MM.1S (cell line): ENCODE data around the gene MAPK4.

Experiments
- DNase-seq: peaks from one replicate; pipeline ENCODE4 v3.0.0-alpha.2; 2015
- H2AFZ ChIP-seq: fragments of 300-600 bp; sonication (generic); 2 replicates; pipeline ENCODE4 v1.6.0; 2016; ENCODE audit warnings: antibody characterized with exemption, low read length
- H3F3A ChIP-seq: fragments of 300-600 bp; sonication (generic); 2 replicates; pipeline ENCODE4 v1.6.1; 2016; ENCODE audit warnings: mild to moderate bottlenecking, antibody characterized with exemption, low read length, moderate library complexity, mixed read lengths; ENCODE audit not compliant: insufficient read depth
- H3K27ac ChIP-seq: fragments of 300-600 bp; sonication (generic); 2 replicates; pipeline ENCODE4 v1.5.1; 2016; ENCODE audit warnings: mild to moderate bottlenecking, low read length
- H3K27me3 ChIP-seq: fragments of 300-600 bp; sonication (generic); replicated peaks from 2 replicates; pipeline ENCODE4 v1.6.0; 2016; ENCODE audit warnings: low read length; ENCODE audit not compliant: insufficient read depth
- H3K36me3 ChIP-seq: fragments of 300-600 bp; sonication (generic); replicated peaks from 2 replicates; pipeline ENCODE4 v1.6.1; 2016; ENCODE audit warnings: mild to moderate bottlenecking, low read length, mixed read lengths; ENCODE audit not compliant: insufficient read depth
- H3K4me1 ChIP-seq: fragments of 300-600 bp; sonication (generic); 2 replicates; pipeline ENCODE4 v1.6.1; 2016; ENCODE audit warnings: low read length, mixed read lengths
- H3K4me2 ChIP-seq: fragments of 300-600 bp; sonication (generic); 2 replicates; pipeline ENCODE4 v1.6.0; 2016; ENCODE audit warnings: low read depth, low read length
- H3K4me3 ChIP-seq: fragments of 300-600 bp; sonication (generic); 2 replicates; pipeline ENCODE4 v1.5.1; 2016; ENCODE audit warnings: low read length, mixed read lengths
- H3K79me2 ChIP-seq: fragments of 300-600 bp; sonication (generic); 2 replicates; pipeline ENCODE4 v1.6.1; 2016; ENCODE audit warnings: mixed run types, low read length, mixed read lengths
- H3K9ac ChIP-seq: fragments of 300-600 bp; sonication (generic); 2 replicates; pipeline ENCODE4 v1.6.1; 2016; ENCODE audit warnings: low read length, mixed read lengths
- H3K9me2 ChIP-seq: fragments of 300-600 bp; sonication (generic); replicated peaks from 2 replicates; pipeline ENCODE4 v1.6.1; 2016; ENCODE audit warnings: mild to moderate bottlenecking, low read length, mixed read lengths; ENCODE audit not compliant: insufficient read depth
- H3K9me3 ChIP-seq: fragments of 300-600 bp; sonication (generic); replicated peaks from 2 replicates; pipeline ENCODE4 v1.6.1; 2016; ENCODE audit warnings: mild to moderate bottlenecking, low read length, mixed read lengths; ENCODE audit not compliant: insufficient read depth
- H4K20me1 ChIP-seq: fragments of 300-600 bp; sonication (generic); 2 replicates; pipeline ENCODE4 v1.6.1; 2016; ENCODE audit warnings: mild to moderate bottlenecking, low read length, moderate library complexity, mixed read lengths; ENCODE audit not compliant: insufficient read depth
- CTCF ChIP-seq: fragments of 300-600 bp; sonication (generic); IDR thresholded peaks from 2 replicates; pipeline ENCODE4 v1.5.1; 2016; ENCODE audit warnings: antibody characterized with exemption, low read length, mixed read lengths
- EZH2 ChIP-seq: fragments of 300-600 bp; sonication (generic); optimal IDR thresholded peaks from 2 replicates; pipeline ENCODE3; 2017; ENCODE audit warnings: low read depth, mild to moderate bottlenecking, antibody characterized with exemption, low read length, mixed read lengths
- EZH2phosphoT487 ChIP-seq: fragments of 300-600 bp; sonication (generic); IDR thresholded peaks from 2 replicates; pipeline ENCODE4 v1.6.1; 2018; ENCODE audit warnings: antibody characterized with exemption, low read length

Gene MAPK4

GRCh38 chr18:50638884-50639420, 79.1 kb downstream of the MAPK4 start:
- H3K4me2 ChIP-seq = no peak overlapping the region
- H3K9me2 ChIP-seq = no peaks in the 10 kb centered on the region
- no peak overlapping the region for H3K27ac ChIP-seq
- no peaks in the 10 kb centered on the region for H3F3A ChIP-seq
- TF ChIP-seq EZH2phosphoT487 (no peak), EZH2 (no peak), CTCF (no peak)
- no peak overlapping the region for H3K9ac ChIP-seq
- H3K4me1 ChIP-seq = no peaks in the 10 kb centered on the region
- H3K27me3 ChIP-seq = no peaks in the 10 kb centered on the region
- H3K9me3 ChIP-seq = no peaks in the 10 kb centered on the region
- H3K36me3 ChIP-seq = no peaks in the 10 kb centered on the region
- no peaks in the 10 kb centered on the region for H3K79me2 ChIP-seq
- no peak overlapping the region for H3K4me3 ChIP-seq
- H4K20me1 ChIP-seq = no peaks in the 10 kb centered on the region
- no peak for DNase-seq
- H2AFZ ChIP-seq = no peak overlapping the region

- H3K9me3 ChIP-seq = no peaks in the 10 kb centered on the region
- H3K79me2 ChIP-seq = no peaks in the 10 kb centered on the region
- H3K4me1 ChIP-seq = no peaks in the 10 kb centered on the region
- no peak overlapping the region for H3K4me2 ChIP-seq
- no peak overlapping the region for H3K27ac ChIP-seq
- no peak for TF ChIP-seq CTCF
- no peak for TF ChIP-seq EZH2
- TF ChIP-seq EZH2phosphoT487 = no peak
- H3F3A ChIP-seq = no peaks in the 10 kb centered on the region
- no peaks in the 10 kb centered on the region for H4K20me1 ChIP-seq
- H3K4me3 ChIP-seq = no peak overlapping the region
- H2AFZ ChIP-seq = no peak overlapping the region
- DNase-seq = no peak
- H3K36me3 ChIP-seq = no peaks in the 10 kb centered on the region
- H3K9ac ChIP-seq = no peak overlapping the region
- no peaks in the 10 kb centered on the region for H3K9me2 ChIP-seq
- H3K27me3 ChIP-seq = no peaks in the 10 kb centered on the region
Measured at GRCh38 chr18:50639711-50640110, 79.8 kb downstream of the MAPK4 start.

GRCh38 chr18:50642439-50642838, 82.6 kb downstream of the MAPK4 start:
- H3K9me2 ChIP-seq = no peaks in the 10 kb centered on the region
- H3K4me1 ChIP-seq = no peaks in the 10 kb centered on the region
- H3F3A ChIP-seq = no peaks in the 10 kb centered on the region
- H4K20me1 ChIP-seq = no peaks in the 10 kb centered on the region
- H3K4me2 ChIP-seq = no peak overlapping the region
- H3K27ac ChIP-seq = no peak overlapping the region
- no peak overlapping the region for H3K4me3 ChIP-seq
- DNase-seq = no peak
- no peaks in the 10 kb centered on the region for H3K36me3 ChIP-seq
- H3K79me2 ChIP-seq = no peaks in the 10 kb centered on the region
- no peak overlapping the region for H3K9ac ChIP-seq
- H3K9me3 ChIP-seq = no peaks in the 10 kb centered on the region
- TF ChIP-seq EZH2 (no peak), EZH2phosphoT487 (no peak), CTCF (no peak)
- H3K27me3 ChIP-seq = no peaks in the 10 kb centered on the region
- H2AFZ ChIP-seq = no peak overlapping the region
